HG03025 (cell line): ENCODE results near the gene POU6F2.
"Not testable (repeated sequence)": the region's sequence is repeated elsewhere in the genome, so short reads cannot be mapped to it uniquely, and the experiment has no call there.

Experiments
- ATAC-seq: cut with Tn5 transposase; IDR thresholded peaks from one replicate; pipeline ENCODE4 v1.9.1; 2021; ENCODE audit warnings: mild to moderate bottlenecking, moderate library complexity; ENCODE audit not compliant: unreplicated experiment, low FRiP score

Gene POU6F2

GRCh38 chr7:38977685-38978084 is at the start of gene POU6F2:
TSS of gene POU6F2 (plus strand) at chr7:38977909. CDS start at chr7:38977954, 45 bp downstream.
- no peak for ATAC-seq

- no peak for ATAC-seq
These were observed 49.2 kb upstream of the POU6F2 start for GRCh38 chr7:38928506-38928905.

GRCh38 chr7:38929460-38930171 is 48.1 kb upstream of the POU6F2 start:
- no peak for ATAC-seq

- ATAC-seq, result no peak
These were observed 45.1 kb upstream of the POU6F2 start for GRCh38 chr7:38932509-38933168.

GRCh38 chr7:38934051-38934450 is 43.7 kb upstream of the POU6F2 start:
- no peak for ATAC-seq

GRCh38 chr7:38934536-38934935 is 43.2 kb upstream of the POU6F2 start:
- no peak for ATAC-seq

- ATAC-seq, result no peak
These were observed 41.1 kb upstream of the POU6F2 start for GRCh38 chr7:38936641-38937040.

GRCh38 chr7:38938001-38938485 is 39.7 kb upstream of the POU6F2 start:
- no peak for ATAC-seq

GRCh38 chr7:38938589-38938988 is 39.1 kb upstream of the POU6F2 start:
- no peak for ATAC-seq

- no peak for ATAC-seq
These were observed 36.9 kb upstream of the POU6F2 start for GRCh38 chr7:38940774-38941173.

- no peak for ATAC-seq
These were observed 35.2 kb upstream of the POU6F2 start for GRCh38 chr7:38942431-38943051.

GRCh38 chr7:38947541-38947940 is 30.2 kb upstream of the POU6F2 start:
- ATAC-seq, result not testable (repeated sequence)

GRCh38 chr7:38950309-38950708 is 27.4 kb upstream of the POU6F2 start:
- no peak for ATAC-seq

- no peak for ATAC-seq
These were observed 26.5 kb upstream of the POU6F2 start for GRCh38 chr7:38951213-38951612.

GRCh38 chr7:38953227-38953626 is 24.5 kb upstream of the POU6F2 start:
- no peak for ATAC-seq

GRCh38 chr7:38953971-38954370 is 23.7 kb upstream of the POU6F2 start:
- no peak for ATAC-seq

GRCh38 chr7:38955892-38956291 is 21.8 kb upstream of the POU6F2 start:
- ATAC-seq, result no peak

GRCh38 chr7:38962028-38962427 is 15.7 kb upstream of the POU6F2 start:
- no peak for ATAC-seq

GRCh38 chr7:38964921-38965320 is 12.8 kb upstream of the POU6F2 start:
- ATAC-seq, result no peak

GRCh38 chr7:38973760-38974159 is 3.9 kb upstream of the POU6F2 start:
- ATAC-seq, result no peak

GRCh38 chr7:38975944-38976392 is 1.7 kb upstream of the POU6F2 start:
- no peak for ATAC-seq
